T-helper 2 cell treated with Interferon-gamma antibody and Interleukin-4, amounts not matched to agents 5 μg/mL and 100 μg/mL, for 36 hours (primary cell): ENCODE results near the gene MYH7.

Experiments
- DNase-seq: peaks from one replicate; pipeline ENCODE4 v3.0.0; 2021; ENCODE audit warnings: low spot score
- H3K27ac Mint-ChIP-seq: one replicate; pipeline ENCODE4 v1.8.0; 2021; ENCODE audit warnings: mild to moderate bottlenecking, mixed read lengths
- H3K27me3 Mint-ChIP-seq: one replicate; pipeline ENCODE4 v1.8.0; 2021; ENCODE audit warnings: low read depth, mixed read lengths
- H3K36me3 Mint-ChIP-seq: one replicate; pipeline ENCODE4 v1.8.0; 2021; ENCODE audit warnings: low read depth, mixed read lengths
- H3K4me1 Mint-ChIP-seq: one replicate; pipeline ENCODE4 v1.8.0; 2021; ENCODE audit warnings: low read depth, mixed read lengths
- H3K4me3 Mint-ChIP-seq: one replicate; pipeline ENCODE4 v1.8.0; 2022; ENCODE audit warnings: mild to moderate bottlenecking, moderate library complexity, mixed read lengths
- H3K9me3 Mint-ChIP-seq: one replicate; pipeline ENCODE4 v1.8.0; 2021; ENCODE audit warnings: mixed read lengths

Gene MYH7

DNA sequence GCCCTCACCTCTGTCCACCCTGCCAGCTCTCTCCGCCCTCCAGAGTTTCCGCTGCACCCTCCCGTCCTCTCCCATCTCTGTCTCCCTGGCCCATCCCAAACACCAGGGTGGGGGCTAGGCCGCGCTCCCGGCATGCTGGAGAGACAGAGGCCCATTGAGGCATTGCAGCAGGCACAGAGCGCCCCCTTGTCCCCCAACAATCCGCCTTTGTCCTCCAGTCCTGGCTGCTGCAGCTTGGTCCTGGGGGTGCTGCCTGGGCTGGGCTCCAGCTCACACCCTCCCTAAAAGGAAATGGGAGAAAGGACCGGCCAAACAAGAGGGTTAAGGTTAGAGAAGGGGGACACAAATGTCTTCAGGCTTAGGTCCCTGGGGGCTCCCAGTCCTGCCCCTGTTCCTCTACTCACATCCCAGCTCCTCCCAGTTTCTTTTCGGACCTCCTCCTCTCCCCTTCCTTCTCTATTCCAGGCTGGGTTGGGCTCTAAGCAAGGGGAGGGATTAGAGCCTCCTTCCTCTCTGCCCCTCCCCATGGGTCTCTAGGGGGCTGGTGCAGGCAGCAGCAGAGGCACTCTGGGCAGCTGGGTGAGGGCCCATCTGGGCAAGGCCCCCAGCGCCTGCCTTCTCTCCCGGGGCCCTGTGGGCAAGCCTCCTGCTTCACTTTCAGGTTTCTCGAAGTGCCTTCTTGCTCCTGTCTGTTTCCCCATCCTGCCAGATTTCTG lies 58.8 kb downstream of the MYH7 start, which contains the start of gene CMTM5:
TSS of gene CMTM5 (plus strand) at position 565 of the 716 bp plus-strand sequence. CDS start 206 bp downstream, outside the sequence.
- Mint-ChIP-seq H3K9me3 (no peaks in the 10 kb centered on the region), H3K4me1 (no peaks in the 10 kb centered on the region), H3K36me3 (no peaks in the 10 kb centered on the region), H3K27me3 (peaks cover 5% of the 10 kb centered on the region), H3K4me3 (no peak within 1 kb of the TSS), H3K27ac (no peak within 1 kb of the TSS)
- no peak for DNase-seq

DNA sequence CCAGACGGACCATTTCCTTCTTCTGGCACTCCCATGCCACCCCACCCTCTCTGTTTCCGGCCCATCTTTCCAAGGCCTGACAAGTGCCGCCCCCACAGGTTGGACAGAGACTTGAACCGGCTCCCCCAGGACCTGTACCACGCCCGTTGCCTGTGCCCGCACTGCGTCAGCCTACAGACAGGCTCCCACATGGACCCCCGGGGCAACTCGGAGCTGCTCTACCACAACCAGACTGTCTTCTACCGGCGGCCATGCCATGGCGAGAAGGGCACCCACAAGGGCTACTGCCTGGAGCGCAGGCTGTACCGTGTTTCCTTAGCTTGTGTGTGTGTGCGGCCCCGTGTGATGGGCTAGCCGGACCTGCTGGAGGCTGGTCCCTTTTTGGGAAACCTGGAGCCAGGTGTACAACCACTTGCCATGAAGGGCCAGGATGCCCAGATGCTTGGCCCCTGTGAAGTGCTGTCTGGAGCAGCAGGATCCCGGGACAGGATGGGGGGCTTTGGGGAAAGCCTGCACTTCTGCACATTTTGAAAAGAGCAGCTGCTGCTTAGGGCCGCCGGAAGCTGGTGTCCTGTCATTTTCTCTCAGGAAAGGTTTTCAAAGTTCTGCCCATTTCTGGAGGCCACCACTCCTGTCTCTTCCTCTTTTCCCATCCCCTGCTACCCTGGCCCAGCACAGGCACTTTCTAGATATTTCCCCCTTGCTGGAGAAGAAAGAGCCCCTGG lies 59.8 kb downstream of the MYH7 start:
- no peak overlapping the region for H3K27ac Mint-ChIP-seq
- H3K9me3 Mint-ChIP-seq, result no peaks in the 10 kb centered on the region
- H3K36me3 Mint-ChIP-seq, result no peaks in the 10 kb centered on the region
- H3K4me3 Mint-ChIP-seq, result no peak overlapping the region
- DNase-seq, result no peak
- H3K27me3 Mint-ChIP-seq, result peaks cover 7% of the 10 kb centered on the region
- no peaks in the 10 kb centered on the region for H3K4me1 Mint-ChIP-seq

DNA sequence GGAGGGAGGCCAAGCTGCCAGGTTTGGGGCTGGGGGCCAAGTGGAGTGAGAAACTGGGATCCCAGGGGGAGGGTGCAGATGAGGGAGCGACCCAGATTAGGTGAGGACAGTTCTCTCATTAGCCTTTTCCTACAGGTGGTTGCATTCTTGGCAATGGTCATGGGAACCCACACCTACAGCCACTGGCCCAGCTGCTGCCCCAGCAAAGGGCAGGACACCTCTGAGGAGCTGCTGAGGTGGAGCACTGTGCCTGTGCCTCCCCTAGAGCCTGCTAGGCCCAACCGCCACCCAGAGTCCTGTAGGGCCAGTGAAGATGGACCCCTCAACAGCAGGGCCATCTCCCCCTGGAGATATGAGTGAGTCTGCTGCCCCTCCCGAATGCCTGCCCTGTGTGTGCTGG lies 62.4 kb downstream of the MYH7 start:
- Mint-ChIP-seq H3K9me3 (no peaks in the 10 kb centered on the region), H3K4me3 (no peak overlapping the region)

DNA sequence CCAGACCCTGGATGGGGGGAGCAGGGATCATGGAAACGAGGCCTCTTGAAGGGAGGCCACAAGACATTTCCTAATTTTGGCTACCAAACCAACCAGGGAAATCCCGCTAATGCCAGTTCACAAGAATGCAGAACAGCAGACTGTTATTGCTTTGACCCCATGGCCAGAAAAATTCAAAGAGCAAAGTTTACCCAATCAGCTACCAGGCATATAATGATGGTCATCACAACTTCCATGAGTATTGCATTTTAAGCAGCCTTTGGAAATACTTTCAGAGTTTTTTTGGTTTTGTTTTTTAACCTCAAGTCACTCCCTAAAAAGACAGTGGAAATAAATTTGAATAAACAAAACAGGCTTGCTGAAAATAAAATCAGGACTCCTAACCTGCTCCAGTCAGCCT lies 63.0 kb downstream of the MYH7 start, which contains the start of gene IL25:
TSS of gene IL25 (plus strand) at position 301 of the 400 bp plus-strand sequence.
- no peak for DNase-seq
- Mint-ChIP-seq H3K4me1 (no peaks in the 10 kb centered on the region), H3K4me3 (no peak within 1 kb of the TSS), H3K27me3 (peaks cover 22% of the 10 kb centered on the region), H3K27ac (no peak within 1 kb of the TSS), H3K36me3 (no peaks in the 10 kb centered on the region), H3K9me3 (no peaks in the 10 kb centered on the region)

More for the DNA sequence above, 62.4 kb downstream of the MYH7 start:
- Mint-ChIP-seq H3K36me3 (no peaks in the 10 kb centered on the region), H3K4me1 (no peaks in the 10 kb centered on the region), H3K27me3 (peaks cover 17% of the 10 kb centered on the region), H3K27ac (no peak overlapping the region)
- no peak for DNase-seq

DNA sequence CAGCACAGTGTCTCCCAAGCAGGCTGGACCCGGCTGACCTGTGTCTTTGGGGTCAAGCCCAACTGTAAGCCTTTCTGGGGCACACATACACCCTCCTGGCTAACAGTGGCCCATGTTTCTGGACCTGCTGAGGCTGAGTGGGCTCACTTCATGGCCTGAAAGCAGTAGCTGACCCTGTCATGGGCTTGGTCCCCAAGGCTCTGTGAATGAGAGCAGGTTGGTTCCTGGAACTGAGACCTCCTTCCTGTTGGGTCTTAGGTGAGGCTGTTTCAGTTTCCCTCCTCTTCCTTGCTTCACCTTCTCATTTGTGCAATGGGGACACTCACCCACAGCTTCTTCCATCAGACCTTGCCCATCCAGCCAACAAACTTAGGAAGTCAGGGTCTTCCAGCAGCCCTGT lies 63.6 kb downstream of the MYH7 start:
- Mint-ChIP-seq H3K36me3 (no peaks in the 10 kb centered on the region), H3K4me3 (no peak overlapping the region), H3K4me1 (no peaks in the 10 kb centered on the region), H3K9me3 (no peaks in the 10 kb centered on the region), H3K27me3 (peaks cover 28% of the 10 kb centered on the region), H3K27ac (no peak overlapping the region)
- DNase-seq, result no peak

DNA sequence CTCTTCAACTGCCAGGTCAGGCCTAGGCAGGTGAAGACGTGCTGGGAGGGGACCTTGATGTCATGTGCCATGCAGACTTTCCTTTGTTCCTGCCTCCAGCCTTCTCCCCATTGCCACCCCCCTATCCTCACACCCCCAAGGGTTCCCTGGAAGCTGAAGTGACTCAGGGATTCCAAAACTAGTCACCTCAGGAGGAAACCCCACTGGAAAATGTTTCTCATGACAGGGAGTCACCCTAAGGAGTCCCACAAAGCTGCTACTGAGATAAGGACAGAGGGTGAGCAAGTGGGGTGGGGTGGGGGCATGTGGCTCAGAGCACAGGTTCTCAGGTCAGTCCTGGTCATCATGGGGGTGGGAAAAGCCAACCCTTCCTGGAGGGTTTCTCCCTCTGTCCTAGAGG lies 65.2 kb downstream of the MYH7 start:
- Mint-ChIP-seq H3K27ac (no peak overlapping the region), H3K36me3 (no peaks in the 10 kb centered on the region), H3K4me3 (no peak overlapping the region), H3K27me3 (peaks cover 33% of the 10 kb centered on the region), H3K9me3 (no peaks in the 10 kb centered on the region), H3K4me1 (no peaks in the 10 kb centered on the region)
- DNase-seq, result no peak

DNA sequence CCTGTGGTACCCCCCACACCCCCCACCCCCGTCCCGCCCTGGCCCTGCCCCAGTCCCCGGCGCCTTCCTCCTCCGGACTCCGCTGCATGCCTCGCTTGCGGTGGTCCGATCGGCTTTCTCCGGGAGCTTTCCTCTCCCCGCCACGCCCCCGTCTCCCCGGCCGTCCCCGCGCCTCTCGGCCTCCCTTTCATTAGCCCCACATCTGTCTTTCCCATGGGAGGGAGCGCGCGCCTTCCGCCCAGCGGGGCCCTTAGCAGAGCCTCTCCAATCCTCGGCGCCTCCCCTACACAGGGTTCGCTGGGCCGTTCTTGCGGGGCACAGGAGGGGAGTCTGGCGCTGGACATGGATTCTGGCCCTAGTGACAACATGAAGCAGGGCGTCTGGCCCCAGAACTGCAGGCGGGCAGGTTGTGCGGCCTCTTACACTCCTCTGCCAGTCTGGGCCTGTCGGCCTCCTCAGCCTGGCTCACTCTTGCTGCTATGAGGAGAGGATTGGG lies 69.0 kb downstream of the MYH7 start:
- Mint-ChIP-seq H3K4me1 (no peaks in the 10 kb centered on the region), H3K9me3 (no peaks in the 10 kb centered on the region), H3K27ac (no peak overlapping the region), H3K36me3 (no peaks in the 10 kb centered on the region), H3K4me3 (no peak overlapping the region), H3K27me3 (peaks cover 48% of the 10 kb centered on the region)
- DNase-seq, result no peak

DNA sequence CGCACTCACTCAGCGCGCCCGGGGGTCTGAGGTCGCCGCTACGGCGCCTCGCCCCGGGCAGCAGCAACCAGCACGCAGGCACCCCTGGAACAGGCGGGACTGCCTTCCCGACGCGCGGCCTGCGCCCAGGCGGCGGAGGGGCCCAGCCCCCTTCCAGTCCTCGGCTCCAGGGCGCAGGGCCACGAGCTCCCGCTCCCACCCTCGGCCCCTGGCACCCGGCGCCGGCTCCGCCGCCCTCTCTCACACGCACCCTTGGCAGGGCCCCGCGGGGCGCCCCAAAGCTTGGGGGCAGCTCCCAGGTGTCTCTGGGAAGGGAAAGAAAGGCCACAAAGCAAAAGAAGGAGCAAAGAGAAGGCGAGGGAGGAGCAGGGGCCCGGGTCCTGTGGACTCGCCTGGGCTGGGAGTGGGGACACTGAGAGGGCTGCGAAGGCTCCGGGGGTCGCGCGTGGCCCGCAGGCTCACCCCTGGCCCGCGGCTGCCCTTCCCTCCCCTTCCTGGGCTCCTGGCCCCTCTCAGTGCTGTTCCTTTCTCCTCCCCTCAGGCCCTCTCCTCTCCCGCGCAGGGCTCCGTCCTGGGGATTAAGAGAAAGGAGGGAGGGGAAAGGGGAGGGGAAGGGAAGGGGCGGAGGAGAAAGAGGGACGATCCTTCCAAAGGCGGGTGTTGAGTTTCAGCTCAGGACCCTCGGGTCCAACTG lies 69.6 kb downstream of the MYH7 start:
- Mint-ChIP-seq H3K4me1 (no peaks in the 10 kb centered on the region), H3K27ac (no peak overlapping the region), H3K9me3 (no peaks in the 10 kb centered on the region), H3K36me3 (no peaks in the 10 kb centered on the region), H3K4me3 (no peak overlapping the region), H3K27me3 (peaks cover 46% of the 10 kb centered on the region)
- DNase-seq, result no peak

DNA sequence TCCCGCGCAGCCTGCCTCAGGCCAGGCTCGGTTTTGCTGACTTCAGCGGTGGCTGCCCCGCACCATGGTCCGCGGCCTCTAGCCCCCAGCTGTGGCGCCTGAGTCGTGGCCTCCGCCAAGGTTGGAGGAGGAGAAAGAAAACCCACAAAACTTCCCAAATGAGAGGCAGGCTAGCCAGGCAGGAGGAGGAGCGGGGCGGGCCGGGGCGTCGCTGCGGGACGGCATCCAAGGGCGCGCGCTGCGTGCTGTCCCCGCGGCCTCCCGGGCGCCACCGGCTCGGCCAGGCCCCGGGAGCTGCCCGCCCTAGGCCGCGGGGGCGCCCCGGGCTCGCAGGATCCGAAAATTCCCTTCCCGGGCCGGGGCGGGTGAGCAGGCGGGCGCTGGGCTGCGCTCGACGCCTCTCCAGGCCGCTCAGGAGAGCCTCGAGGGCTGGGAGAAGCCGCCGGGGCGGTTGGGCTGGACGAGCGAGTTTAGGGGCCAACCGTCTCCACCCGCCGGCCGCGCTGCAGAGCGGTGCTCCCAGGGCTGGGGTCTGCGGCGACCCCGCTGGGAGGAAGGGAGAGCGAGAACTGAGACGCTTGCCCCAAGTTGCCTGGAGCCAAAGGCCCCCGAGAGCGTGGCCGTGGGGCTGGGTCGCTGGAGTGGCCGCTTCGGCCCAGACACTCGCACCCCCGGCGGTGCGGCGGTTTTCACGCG lies 70.3 kb downstream of the MYH7 start, which contains the start of gene EFS:
TSS of gene EFS (minus strand) at position 137 of the 696 bp plus-strand sequence. CDS start 147 bp downstream, outside the sequence.
- no peak within 1 kb of the TSS for H3K27ac Mint-ChIP-seq
- peaks cover 46% of the 10 kb centered on the region for H3K27me3 Mint-ChIP-seq

DNA sequence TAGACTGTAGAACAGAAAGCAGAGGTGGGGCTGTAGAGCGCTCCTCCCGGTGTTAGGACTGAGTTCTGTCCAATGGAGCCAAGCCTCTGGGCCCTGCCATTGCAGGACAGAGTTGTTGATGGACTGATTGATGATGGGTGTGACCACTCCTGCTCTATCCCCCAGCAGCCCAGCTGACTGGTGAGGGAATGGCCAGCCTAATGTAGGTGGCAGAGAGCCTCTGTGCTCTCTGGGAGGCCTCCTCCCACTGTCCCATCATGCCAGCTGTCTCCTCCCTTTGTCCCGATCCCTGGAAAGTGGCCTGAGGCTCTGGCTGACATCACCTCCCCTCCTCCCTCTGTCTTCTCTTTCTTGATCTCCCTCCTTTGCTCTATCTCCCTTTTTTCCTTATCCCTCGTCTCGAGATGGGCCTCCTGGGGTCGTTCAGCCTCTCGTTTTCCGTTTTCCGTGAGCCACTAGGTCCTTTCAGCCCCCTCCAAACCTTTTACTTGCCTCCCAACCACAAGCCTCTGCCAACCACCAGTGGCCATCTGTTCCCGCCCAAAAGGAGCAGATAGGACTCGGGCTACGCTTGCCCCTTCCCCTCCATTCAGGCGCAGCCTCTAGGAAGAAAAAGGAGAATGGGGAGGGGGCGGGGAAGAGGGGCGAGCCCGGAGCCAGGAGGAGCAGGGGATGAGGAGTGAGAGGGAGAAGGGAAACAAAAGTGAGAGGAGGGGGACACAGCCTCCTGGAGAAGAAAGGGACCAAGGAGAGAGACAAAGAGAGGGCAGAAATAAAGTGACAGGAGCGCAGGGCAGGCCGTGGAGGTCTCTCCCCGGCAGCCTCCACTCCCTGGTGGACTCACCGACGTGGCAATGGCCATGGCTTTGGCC lies 71.1 kb downstream of the MYH7 start:
- H3K4me3 Mint-ChIP-seq, result no peak overlapping the region
- H3K27ac Mint-ChIP-seq, result no peak overlapping the region
- no peaks in the 10 kb centered on the region for H3K9me3 Mint-ChIP-seq
- no peaks in the 10 kb centered on the region for H3K36me3 Mint-ChIP-seq
- DNase-seq, result no peak
- H3K27me3 Mint-ChIP-seq, result peaks cover 46% of the 10 kb centered on the region
- H3K4me1 Mint-ChIP-seq, result no peaks in the 10 kb centered on the region

More for the DNA sequence above, 70.3 kb downstream of the MYH7 start, which contains the start of gene EFS:
- Mint-ChIP-seq H3K36me3 (no peaks in the 10 kb centered on the region), H3K4me3 (no peak within 1 kb of the TSS), H3K4me1 (no peaks in the 10 kb centered on the region), H3K9me3 (no peaks in the 10 kb centered on the region)
- DNase-seq, result no peak
